HepG2 (cell line): ENCODE data around the gene TRIP6. TPM values are rescaled to one million over a fixed set of nuclear protein-coding genes. Genes with fewer than 3 reads are reported as not detected.

Source experiments
- ATAC-seq: fragments of 200-7000 bp; cut with Tn5 transposase; 3 replicates; pipeline ENCODE4 v1.9.1; 2020; ENCODE audit warnings: mild to moderate bottlenecking, moderate library complexity
- BruUV-seq: library from RNA; stranded (reverse); fragments of 400-500 nt; replicated peaks from 2 replicates; lab custom pipeline; 2021; lab: Mats Ljungman, UMichigan
- CTCF ChIA-PET: fragments of 300-600 bp; formaldehyde crosslinking; extraction: SDS; loops from one replicate; lab custom pipeline; 2021; ENCODE audit warnings: low total read pairs, inconsistent platforms, low intra/inter-chr PET ratio; lab: Yijun Ruan, JAX
- POLR2A ChIA-PET: fragments of 350-600 bp; sonication (Branson Sonifier 250); formaldehyde crosslinking; loops from one replicate; lab custom pipeline; 2020; ENCODE audit warnings: antibody characterized with exemption, inconsistent platforms; lab: Yijun Ruan, JAX
- DNase-seq: peaks from one replicate; pipeline ENCODE4 v3.0.0-alpha.2; 2015; ENCODE audit warnings: low spot score
- FAIRE-seq: peaks from 3 replicates; lab custom pipeline; 2011; peaks lifted over from hg19 to GRCh38; lab: Jason Lieb, UNC
- H2AFZ ChIP-seq: one replicate; pipeline ENCODE4 v1.6.1; 2011; ENCODE audit warnings: low read length, inconsistent platforms
- H3K27ac ChIP-seq: fragments of 300-600 bp; 3 replicates; pipeline ENCODE4 v1.8.0; 2011; ENCODE audit warnings: mixed run types, mild to moderate bottlenecking, mixed read lengths, low read length, inconsistent platforms; ENCODE audit not compliant: insufficient read depth; ENCODE audit errors: extremely low read length
- H3K27me3 ChIP-seq, 2 experiments: fragments of 200-600 bp in 1 of 2; 2 replicates in 1 of 2; 3 replicates in 1 of 2; pipeline versions ENCODE4 v1.6.0 to v1.8.0; 2011; ENCODE audit warnings: low read length in 2 of 2, mild to moderate bottlenecking in 2 of 2, moderate library complexity in 2 of 2, inconsistent platforms in 1 of 2; ENCODE audit not compliant: insufficient read depth in 2 of 2, control insufficient read depth in 1 of 2
- H3K36me3 ChIP-seq, 2 experiments: fragments of 200-600 bp in 1 of 2; replicated peaks in 1 of 2; 2 replicates in 1 of 2; 3 replicates in 1 of 2; pipeline versions ENCODE4 v1.5.1 to v1.8.0; 2011; ENCODE audit warnings: low read length in 2 of 2, inconsistent platforms in 1 of 2; ENCODE audit not compliant: insufficient read depth in 2 of 2, control insufficient read depth in 1 of 2
- H3K4me1 ChIP-seq: 2 replicates; pipeline ENCODE4 v1.5.1; 2012; ENCODE audit warnings: low read length, inconsistent platforms; ENCODE audit not compliant: insufficient read depth
- H3K4me2 ChIP-seq: 2 replicates; pipeline ENCODE4 v1.6.0; 2011; ENCODE audit warnings: low read depth, low read length, inconsistent platforms
- H3K4me3 ChIP-seq, 3 experiments: fragments of 200-600 bp in 1 of 3; sonication (generic), shearing (Covaris generic) in 1 of 3; replicated peaks in 1 of 3; 2 replicates each; pipeline ENCODE4 v1.5.1; 2011 to 2016; ENCODE audit warnings: low read length in 3 of 3, inconsistent platforms in 2 of 3, low read depth in 2 of 3, mild to moderate bottlenecking in 2 of 3, control low read depth in 1 of 3, mixed read lengths in 1 of 3; ENCODE audit not compliant: insufficient read depth in 1 of 3
- H3K79me2 ChIP-seq: one replicate; pipeline ENCODE4 v1.6.1; 2011; ENCODE audit warnings: low read length, inconsistent platforms; ENCODE audit not compliant: insufficient read depth
- H3K9ac ChIP-seq: 2 replicates; pipeline ENCODE4 v1.6.0; 2011; ENCODE audit warnings: mild to moderate bottlenecking, low read depth, low read length, inconsistent platforms; ENCODE audit not compliant: insufficient read depth
- H3K9me3 ChIP-seq: 2 replicates; pipeline ENCODE4 v1.5.1; 2012; ENCODE audit warnings: mild to moderate bottlenecking, low read length
- H4K20me1 ChIP-seq: 2 replicates; pipeline ENCODE4 v1.6.0; 2011; ENCODE audit warnings: inconsistent platforms, mild to moderate bottlenecking, low read length, moderate library complexity; ENCODE audit not compliant: insufficient read depth
- ARHGAP35 ChIP-seq: sonication (generic); formaldehyde crosslinking; IDR thresholded peaks from 2 replicates; pipeline ENCODE4 v1.9.0; 2022; ENCODE audit warnings: mild to moderate bottlenecking, inconsistent platforms, moderate library complexity, missing genetic modification reagents, borderline replicate concordance
- CBX1 ChIP-seq: IDR thresholded peaks from one replicate; pipeline ENCODE4 v1.6.1; 2016; ENCODE audit warnings: antibody characterized with exemption, low read depth
- DDIT3 ChIP-seq: sonication (generic); formaldehyde crosslinking; IDR thresholded peaks from 2 replicates; pipeline ENCODE4 v1.4.0; 2020; ENCODE audit warnings: mild to moderate bottlenecking, missing genetic modification reagents
- HDAC2 ChIP-seq: sonication (generic); formaldehyde crosslinking; IDR thresholded peaks from 2 replicates; pipeline ENCODE4 v1.4.0; 2020; ENCODE audit warnings: missing genetic modification reagents
- JUNB ChIP-seq: sonication (generic); formaldehyde crosslinking; IDR thresholded peaks from 2 replicates; pipeline ENCODE4 v1.8.0; 2022; ENCODE audit warnings: missing genetic modification reagents, mild to moderate bottlenecking, borderline replicate concordance
- KLF13 ChIP-seq: sonication (generic); formaldehyde crosslinking; IDR thresholded peaks from 2 replicates; pipeline ENCODE4 v1.4.0; 2020; ENCODE audit warnings: mild to moderate bottlenecking, missing genetic modification reagents
- KMT2B ChIP-seq: IDR thresholded peaks from 2 replicates; pipeline ENCODE4 v1.6.1; 2016; ENCODE audit warnings: missing genetic modification reagents, missing compliant biosample characterization
- MYC ChIP-seq: sonication (generic); formaldehyde crosslinking; IDR thresholded peaks from 2 replicates; pipeline ENCODE4 v1.9.0; 2021; ENCODE audit warnings: missing genetic modification reagents, borderline replicate concordance
- NFATC3 ChIP-seq: sonication (generic); formaldehyde crosslinking; IDR thresholded peaks from 2 replicates; pipeline ENCODE4 v1.5.1; 2020; ENCODE audit warnings: mild to moderate bottlenecking, missing genetic modification reagents
- PHF20 ChIP-seq: sonication (generic); formaldehyde crosslinking; IDR thresholded peaks from 2 replicates; pipeline ENCODE4 v1.5.0; 2020; ENCODE audit warnings: mild to moderate bottlenecking, missing genetic modification reagents
- SNAPC2 ChIP-seq: sonication (generic); formaldehyde crosslinking; IDR thresholded peaks from 2 replicates; pipeline ENCODE4 v1.8.1; 2022; ENCODE audit warnings: mild to moderate bottlenecking, missing genetic modification reagents
- SRSF1 ChIP-seq: fragments of 200-400 bp; formaldehyde crosslinking; optimal IDR thresholded peaks from 2 replicates; pipeline ENCODE3; 2017; ENCODE audit warnings: mild to moderate bottlenecking, low read depth, low read length, moderate library complexity
- SRSF4 ChIP-seq: fragments of 200-400 bp; formaldehyde crosslinking; IDR thresholded peaks from one replicate; pipeline ENCODE4 v1.6.1; 2018; ENCODE audit warnings: mild to moderate bottlenecking, low read depth, low read length, moderate library complexity; ENCODE audit not compliant: poor library complexity, severe bottlenecking
- TGIF2 ChIP-seq: IDR thresholded peaks from 2 replicates; pipeline ENCODE4 v1.6.1; 2016; ENCODE audit warnings: control low read depth, missing compliant biosample characterization
- YY1 ChIP-seq: IDR thresholded peaks from 2 replicates; pipeline ENCODE4 v1.6.1; 2011; ENCODE audit warnings: low read length, low read depth, moderate library complexity, mild to moderate bottlenecking; ENCODE audit not compliant: insufficient read depth, insufficient replicate concordance
- ZFY ChIP-seq: sonication (generic); formaldehyde crosslinking; IDR thresholded peaks from 2 replicates; pipeline ENCODE4 v1.4.0; 2020; ENCODE audit warnings: missing genetic modification reagents
- ZNF12 ChIP-seq: sonication (generic); formaldehyde crosslinking; IDR thresholded peaks from 2 replicates; pipeline ENCODE4 v1.5.0; 2020; ENCODE audit warnings: missing genetic modification reagents
- ZNF230 ChIP-seq: sonication (generic); formaldehyde crosslinking; IDR thresholded peaks from 2 replicates; pipeline ENCODE4 v1.4.0; 2020; ENCODE audit warnings: mild to moderate bottlenecking, missing genetic modification reagents
- ZNF281 ChIP-seq: sonication (generic); formaldehyde crosslinking; IDR thresholded peaks from 2 replicates; pipeline ENCODE4 v1.4.0; 2020; ENCODE audit warnings: missing genetic modification reagents, borderline replicate concordance
- ZNF652 ChIP-seq: IDR thresholded peaks from 2 replicates; pipeline ENCODE4 v1.6.1; 2016; ENCODE audit warnings: low read depth, borderline replicate concordance
- ZNF766 ChIP-seq: sonication (generic); formaldehyde crosslinking; IDR thresholded peaks from 2 replicates; pipeline ENCODE4 v1.5.0; 2020; ENCODE audit warnings: missing genetic modification reagents, borderline replicate concordance
- WGBS: methylation state at CpG from one replicate; pipeline ENCODE4 v1.1.6; 2017; ENCODE audit warnings: low lambda C conversion rate; 5-methylcytosine and 5-hydroxymethylcytosine counted together
- in situ Hi-C: cut with HindIII; loops from 2 replicates; pipeline ENCODE4 v1.10.0; 2017; ENCODE audit warnings: low pct_unique_long_range_greater_than_20kb; ENCODE audit not compliant: extremely low pct_ligation_motif_present
- intact Hi-C: fragments of 100-400 bp; cut with micrococcal nuclease; formaldehyde crosslinking; loops from one replicate; pipeline ENCODE4 v1.10.0; 2022; ENCODE audit not compliant: unreplicated experiment
- polyA plus RNA-seq, 8 experiments: library from polyadenylated mRNA; depleted of rRNA in 3 of 8; stranded (reverse) in 7 of 8; unstranded in 1 of 8; fragments of >200 nt; fragmentation: Illumina TruSeq in 4 of 8; extraction: Trizol in 4 of 8; gene quantifications; 2 replicates each; pipeline versions ENCODE4 v1.2.1 to v1.2.3, GENCODE V29; 2011 to 2016; ENCODE audit warnings: low read depth in 4 of 8, missing spikeins in 1 of 8, mixed read lengths in 1 of 8; ENCODE audit not compliant: insufficient read depth in 1 of 8
- total RNA-seq, 5 experiments: library from RNA; depleted of rRNA; stranded (reverse); fragments of >200 nt; fragmentation: Illumina TruSeq; extraction: Trizol; gene quantifications; 2 replicates each; pipeline ENCODE4 v1.2.3, GENCODE V29; 2016; ENCODE audit warnings: low read depth in 1 of 5

TRIP6 gene
- total and polyA plus RNA-seq, 2 of the 13 experiments (the other 11 are each of a cell fraction or from before 2014, with no cell fraction given) = 0.34 to 0.38 TPM

GRCh38 chr7:100914208-100914878, 47.2 kb downstream of the TRIP6 start (continued):
- TF ChIP-seq ZNF652 (CRISPR knock-in tag) = no peak
- TF ChIP-seq MYC (CRISPR knock-in tag) = peak; percentile 26; the same call in 1 of the 2 replicates
- no peak for TF ChIP-seq DDIT3 (CRISPR knock-in tag)

- DNase-seq (no peak), FAIRE-seq (no peak), ATAC-seq (no peak)
- no peaks in the 10 kb centered on the region for H3K27me3 ChIP-seq
- H2AFZ ChIP-seq = no peak overlapping the region
- no peaks in the 10 kb centered on the region for H4K20me1 ChIP-seq
- ChIA-PET POLR2A (no interaction called here), CTCF (no interaction called here)
- H3K9ac ChIP-seq = no peak overlapping the region
- no peak overlapping the region for H3K27ac ChIP-seq
- no peaks in the 10 kb centered on the region for H3K9me3 ChIP-seq
- H3K4me2 ChIP-seq = no peak overlapping the region
- no peaks in the 10 kb centered on the region for H3K79me2 ChIP-seq
- H3K4me3 ChIP-seq = no peak overlapping the region
- 69% methylated on average over 8 of the region's 8 CpGs for whole genome bisulfite sequencing
- TF ChIP-seq HDAC2 (CRISPR knock-in tag) (no peak), YY1 (no peak), ZNF766 (no peak), ARHGAP35 (CRISPR knock-in tag) (no peak), SRSF1 (no peak), KLF13 (CRISPR knock-in tag) (no peak), ZFY (CRISPR knock-in tag) (no peak), TGIF2 (CRISPR knock-in tag) (no peak), ZNF230 (CRISPR knock-in tag) (no peak), JUNB (CRISPR knock-in tag) (no peak), PHF20 (CRISPR knock-in tag) (no peak), SNAPC2 (CRISPR knock-in tag) (no peak), NFATC3 (CRISPR knock-in tag) (no peak), KMT2B (CRISPR knock-in tag) (no peak), SRSF4 (no peak), CBX1 (no peak), ZNF12 (CRISPR knock-in tag) (no peak), ZNF281 (CRISPR knock-in tag) (no peak)
- TF ChIP-seq, all 625 proteins: peak for 0
- intact Hi-C loops (no loop called here), in situ Hi-C loops (no loop called here)
- no TSS peak for BruUV-seq
- H3K36me3 ChIP-seq = no peaks in the 10 kb centered on the region
- H3K4me1 ChIP-seq = peaks cover 19% of the 10 kb centered on the region
Measured at GRCh38 chr7:100914879-100915447, 47.8 kb downstream of the TRIP6 start.
